BE2C (cell line): ENCODE measurements around the gene MICOS13. TPM values are rescaled to one million over a fixed set of nuclear protein-coding genes. Genes with fewer than 3 reads are reported as not detected.

ENCODE experiments used
- DNase-seq: peaks from one replicate; pipeline ENCODE4 v3.0.0-alpha.2; 2020
- H3K27me3 ChIP-seq: fragments of 250-450 bp; sonication (Bioruptor Pico); 2 replicates; pipeline ENCODE4 v1.5.1; 2020; ENCODE audit warnings: mild to moderate bottlenecking
- H3K36me3 ChIP-seq: fragments of 250-450 bp; sonication (Bioruptor Pico); 2 replicates; pipeline ENCODE4 v1.5.1; 2020; ENCODE audit warnings: mild to moderate bottlenecking
- H3K4me1 ChIP-seq: fragments of 250-450 bp; sonication (Bioruptor Pico); 2 replicates; pipeline ENCODE4 v1.5.1; 2020
- H3K4me3 ChIP-seq: 2 replicates; pipeline ENCODE4 v1.5.1; 2011; ENCODE audit warnings: low read depth, low read length
- H3K9me3 ChIP-seq: fragments of 250-450 bp; sonication (Bioruptor Pico); 2 replicates; pipeline ENCODE4 v1.5.1; 2020
- CTCF ChIP-seq: IDR thresholded peaks from 2 replicates; pipeline ENCODE4 v1.5.1; 2012; ENCODE audit warnings: mild to moderate bottlenecking, low read depth, low read length
- polyA plus RNA-seq: library from polyadenylated mRNA; unstranded; fragments of >200 nt; gene quantifications from one replicate; pipeline ENCODE4 v1.2.1, GENCODE V29; 2012; ENCODE audit warnings: low read depth, missing spikeins; ENCODE audit not compliant: insufficient read length, insufficient read depth

The MICOS13 gene
- polyA plus RNA-seq: 300 TPM

- no peak for TF ChIP-seq CTCF
- no peaks in the 10 kb centered on the region for H3K36me3 ChIP-seq
Observed at GRCh38 chr19:5680437-5681368, at the start of gene MICOS13, which contains the start of gene HSD11B1L. Gene MICOS13 (minus strand): TSS chr19:5680516. CDS start chr19:5680486, 30 bp downstream. Gene HSD11B1L (plus strand): TSS chr19:5681027. CDS start chr19:5684833, 3,806 bp downstream.

DNA sequence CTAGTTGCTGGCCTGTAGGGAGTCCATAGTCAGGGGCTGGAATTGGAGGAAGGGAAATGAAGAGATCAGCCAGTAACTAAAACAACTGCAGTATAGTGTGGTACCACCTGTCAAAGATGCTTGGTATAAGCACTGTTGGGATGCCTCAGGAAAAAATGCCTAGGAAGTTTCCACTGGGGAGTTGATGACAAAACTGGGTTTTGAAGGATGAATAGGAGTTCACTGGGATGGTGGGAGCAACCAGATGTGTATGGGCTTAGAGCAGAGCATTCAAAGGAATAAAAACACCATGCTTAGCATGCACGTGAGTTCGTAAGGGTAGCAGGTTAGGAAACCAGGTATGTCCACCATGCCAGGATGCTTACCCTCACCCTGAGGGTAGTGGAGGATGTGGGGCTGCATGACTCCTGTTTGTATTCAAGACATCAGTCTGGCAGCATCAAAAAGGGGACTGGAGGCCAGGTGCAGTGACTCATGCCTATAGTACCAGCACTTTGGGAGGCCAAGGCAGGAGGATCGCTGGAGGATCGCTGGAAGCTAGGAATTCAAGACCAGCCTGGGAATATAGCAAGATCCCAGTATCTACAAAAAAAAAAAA lies 47.2 kb upstream of the MICOS13 start:
- no peaks in the 10 kb centered on the region; the same call in 1 of the 2 replicates for H3K27me3 ChIP-seq
- H3K4me3 ChIP-seq: no peak overlapping the region
- TF ChIP-seq CTCF: no peak
- no peak for DNase-seq
- no peaks in the 10 kb centered on the region for H3K4me1 ChIP-seq
- H3K9me3 ChIP-seq: no peaks in the 10 kb centered on the region
- no peaks in the 10 kb centered on the region for H3K36me3 ChIP-seq

More at GRCh38 chr19:5680437-5681368, at the start of gene MICOS13, which contains the start of gene HSD11B1L:
- Histone ChIP-seq H3K4me1 (no peaks in the 10 kb centered on the region), H3K9me3 (no peaks in the 10 kb centered on the region), H3K4me3 (peak within 1 kb of the TSS; percentile 88), H3K27me3 (no peaks in the 10 kb centered on the region)
- peak; percentile 99 for DNase-seq

- H3K36me3 ChIP-seq: peaks cover 14% of the 10 kb centered on the region
Observed at GRCh38 chr19:5719961-5720790, 39.9 kb upstream of the MICOS13 start, which contains the start of the genes CATSPERD and LONP1. Gene CATSPERD (plus strand): TSS chr19:5720637. CDS start chr19:5720738, 101 bp downstream. Gene LONP1 (minus strand): TSS chr19:5720146. CDS start chr19:5720132, 14 bp downstream.

DNA sequence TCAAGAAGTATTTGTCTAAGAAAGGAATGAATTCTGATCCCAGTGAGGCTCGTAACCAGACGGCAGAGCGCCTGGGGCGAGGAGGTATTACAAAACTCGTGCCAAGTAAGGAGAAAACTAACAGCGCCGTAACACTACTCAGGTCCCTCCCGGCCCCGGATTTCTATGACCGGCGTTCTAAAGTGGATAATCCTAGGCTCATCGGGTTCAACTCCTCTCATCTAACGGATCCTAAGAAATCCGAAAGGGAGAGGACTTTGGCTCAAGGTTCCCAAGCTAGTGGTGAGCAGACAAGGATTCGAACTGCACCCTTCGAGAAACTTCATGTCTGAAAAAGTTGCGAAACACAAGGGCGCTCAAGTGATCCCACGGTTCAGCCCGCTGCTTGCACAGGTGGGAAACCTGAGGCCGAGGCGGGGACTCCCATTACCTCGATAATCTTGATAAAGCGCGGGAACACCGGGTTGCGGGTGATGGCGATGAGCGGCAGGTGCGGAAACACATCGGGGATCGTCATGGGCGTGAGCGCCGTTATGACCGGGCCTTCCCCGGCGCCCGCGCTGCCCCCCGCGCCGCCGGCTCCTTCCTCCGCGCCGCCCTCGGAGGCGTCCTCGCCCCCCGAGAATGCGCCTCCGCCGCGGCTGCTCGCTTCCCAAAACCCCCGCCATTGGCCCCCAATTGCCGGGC lies 39.1 kb upstream of the MICOS13 start:
- no peak for DNase-seq
- H3K4me1 ChIP-seq: no peaks in the 10 kb centered on the region
- H3K4me3 ChIP-seq: peak overlapping the region; percentile 100
- H3K9me3 ChIP-seq: no peaks in the 10 kb centered on the region
- peaks cover 17% of the 10 kb centered on the region for H3K36me3 ChIP-seq
- TF ChIP-seq CTCF: no peak
- no peaks in the 10 kb centered on the region for H3K27me3 ChIP-seq

More at GRCh38 chr19:5719961-5720790, 39.9 kb upstream of the MICOS13 start, which contains the start of the genes CATSPERD and LONP1:
- Histone ChIP-seq H3K9me3 (no peaks in the 10 kb centered on the region), H3K4me3 (peak within 1 kb of the TSS; percentile 100), H3K4me1 (no peaks in the 10 kb centered on the region), H3K27me3 (no peaks in the 10 kb centered on the region; the same call in 1 of the 2 replicates)
- DNase-seq: peak; percentile 99
- peak; percentile 88 for TF ChIP-seq CTCF

GRCh38 chr19:5718579-5719273 lies 38.4 kb upstream of the MICOS13 start:
- no peaks in the 10 kb centered on the region for H3K9me3 ChIP-seq
- no peaks in the 10 kb centered on the region for H3K4me1 ChIP-seq
- no peak for TF ChIP-seq CTCF
- no peak for DNase-seq
- H3K4me3 ChIP-seq: peak overlapping the region; percentile 100
- H3K36me3 ChIP-seq: peaks cover 24% of the 10 kb centered on the region
- no peaks in the 10 kb centered on the region for H3K27me3 ChIP-seq
